T-cell (primary cell): ENCODE results near the gene KSR1. TPM values are rescaled to one million over a fixed set of nuclear protein-coding genes. Genes with fewer than 3 reads are reported as not detected.
A peak's percentile ranks its signal among the peaks of the same experiment; 100 is the strongest.
"Not testable (repeated sequence)": the region's sequence is repeated elsewhere in the genome, so short reads cannot be mapped to it uniquely, and the experiment has no call there.

ENCODE experiments used
- ATAC-seq, 4 experiments: fragments of 200-7000 bp in 3 of 4; fragments of 150-1000 bp in 1 of 4; cut with Tn5 transposase; replicated peaks in 1 of 4; 1 replicate in 3 of 4; 2 replicates in 1 of 4; pipeline ENCODE4 v1.10.0; 2021; ENCODE audit warnings: moderate library complexity in 3 of 4, mild to moderate bottlenecking in 2 of 4, moderate number of reproducible peaks in 1 of 4
- CTCF ChIA-PET, 2 donors: fragments of 300-600 bp; sonication (Branson Sonifier 250); formaldehyde crosslinking; loops; one replicate each; lab custom pipeline; 2022; ENCODE audit warnings: antibody characterized with exemption in 2 of 2; lab: Charles Lee
- POLR2A ChIA-PET, 2 donors: fragments of 300-600 bp; sonication (Branson Sonifier 250); formaldehyde crosslinking; loops; one replicate each; lab custom pipeline; 2022; ENCODE audit warnings: antibody characterized with exemption in 2 of 2; lab: Charles Lee
- DNase-seq, 35 experiments: peaks; one replicate each; pipeline versions ENCODE4 v3.0.0 to v3.0.0-alpha.2; 2013 to 2023
- H3K27ac ChIP-seq: one replicate; pipeline ENCODE4 v1.5.1; 2013; ENCODE audit warnings: low read length
- H3K27me3 ChIP-seq, 2 experiments: replicated peaks in 1 of 2; 1 replicate in 1 of 2; 2 replicates in 1 of 2; pipeline versions ENCODE4 v1.6.1 to v1.7.0; 2013; ENCODE audit warnings: low read length in 1 of 2, mixed read lengths in 1 of 2; ENCODE audit not compliant: control insufficient read depth in 2 of 2, insufficient read depth in 2 of 2; ENCODE audit errors: extremely low read depth in 1 of 2
- H3K36me3 ChIP-seq, 2 donors: 1 replicate in 1 of 2; 2 replicates in 1 of 2; pipeline versions ENCODE4 v1.6.1 to v1.7.0; 2013; ENCODE audit warnings: low read length in 1 of 2; ENCODE audit not compliant: control insufficient read depth in 2 of 2, insufficient read depth in 1 of 2; ENCODE audit errors: extremely low read depth in 1 of 2
- H3K4me1 ChIP-seq, 2 experiments: 1 replicate in 1 of 2; 2 replicates in 1 of 2; pipeline versions ENCODE4 v1.6.1 to v1.7.0; 2013; ENCODE audit warnings: low read length in 2 of 2, mixed read lengths in 1 of 2; ENCODE audit not compliant: insufficient read depth in 2 of 2, control insufficient read depth in 1 of 2; ENCODE audit errors: extremely low read depth in 1 of 2
- H3K4me3 ChIP-seq, 2 donors: 1 replicate in 1 of 2; 2 replicates in 1 of 2; pipeline versions ENCODE4 v1.5.1 to v1.7.0; 2013; ENCODE audit warnings: mild to moderate bottlenecking in 2 of 2, low read length in 1 of 2, moderate library complexity in 1 of 2; ENCODE audit not compliant: control insufficient read depth in 1 of 2; ENCODE audit errors: extremely low read depth in 1 of 2
- H3K9me3 ChIP-seq: 2 replicates; pipeline ENCODE4 v1.7.0; 2013
- H3K27ac Mint-ChIP-seq, 2 donors: one replicate each; pipeline ENCODE4 v1.8.0; 2020 to 2021; ENCODE audit warnings: mild to moderate bottlenecking in 2 of 2, mixed read lengths in 2 of 2
- H3K27me3 Mint-ChIP-seq, 2 donors: one replicate each; pipeline ENCODE4 v1.8.0; 2021 to 2022; ENCODE audit warnings: mixed read lengths in 2 of 2
- H3K36me3 Mint-ChIP-seq: one replicate; pipeline ENCODE4 v1.8.0; 2021; ENCODE audit warnings: mixed read lengths
- H3K4me1 Mint-ChIP-seq, 3 donors: one replicate each; pipeline ENCODE4 v1.8.0; 2020 to 2022; ENCODE audit warnings: mixed read lengths in 3 of 3, mild to moderate bottlenecking in 1 of 3
- H3K4me3 Mint-ChIP-seq, 3 donors: one replicate each; pipeline ENCODE4 v1.8.0; 2020 to 2022; ENCODE audit warnings: mild to moderate bottlenecking in 3 of 3, mixed read lengths in 3 of 3, moderate library complexity in 3 of 3
- H3K9me3 Mint-ChIP-seq, 3 donors: one replicate each; pipeline ENCODE4 v1.8.0; 2020 to 2022; ENCODE audit warnings: mixed read lengths in 3 of 3
- WGBS: methylation state at CpG from one replicate; pipeline ENCODE4 v1.1.5; 2013; ENCODE audit warnings: missing lambda C conversion rate; ENCODE audit not compliant: insufficient coverage; 5-methylcytosine and 5-hydroxymethylcytosine counted together
- total RNA-seq, 35 experiments: library from RNA in 6 of 35; stranded (reverse) in 6 of 35; fragments of 120-200 nt in 1 of 35; gene quantifications; one replicate each; pipeline versions ENCODE4 v1.2.1 to v1.2.4 and lab custom pipeline; 2013 to 2026

KSR1 gene
- total RNA-seq, 5 donors from 2014 or later (not counting 1 experiment from before 2014, with no cell fraction given): 26.8 to 35.8 (median 27.6) TPM

GRCh38 chr17:27463235-27463677, 7.0 kb downstream of the KSR1 start:
- Mint-ChIP-seq H3K9me3 (no peaks in the 10 kb centered on the region), H3K27ac (no peak overlapping the region), H3K27me3 (no peaks in the 10 kb centered on the region), H3K4me1 (peaks cover 33 to 49% (median 43%) of the 10 kb centered on the region in 3 donors), H3K4me3 (no peak overlapping the region), H3K36me3 (no peaks in the 10 kb centered on the region)
- POLR2A ChIA-PET: no interaction called here
- DNase-seq (no peak), ATAC-seq (no peak)
- 95% methylated on average over 4 of the region's 4 CpGs for WGBS
- peaks cover 3 to 24% of the 10 kb centered on the region in 2 experiments for H3K4me1 ChIP-seq
- H3K4me3 ChIP-seq: no peak overlapping the region
- H3K36me3 ChIP-seq: no peaks in the 10 kb centered on the region
- no peaks in the 10 kb centered on the region for H3K9me3 ChIP-seq
- H3K27me3 ChIP-seq: peaks cover 0 to 2% of the 10 kb centered on the region in 2 experiments
- H3K27ac ChIP-seq: no peak overlapping the region
- CTCF ChIA-PET: interaction anchor here in 1 of 2 donors (0.7 kb wide), 1 partner anchor 227 kb away, joined by 5 read pairs; no protein-coding TSS in a partner anchor

GRCh38 chr17:27464019-27464418, 7.8 kb downstream of the KSR1 start:
- H3K27ac ChIP-seq, H3K36me3 Mint-ChIP-seq, H3K36me3 ChIP-seq, DNase-seq, H3K4me3 ChIP-seq, H3K9me3 ChIP-seq, H3K9me3 Mint-ChIP-seq, CTCF ChIA-PET, ATAC-seq, POLR2A ChIA-PET, H3K4me3 Mint-ChIP-seq, H3K27me3 Mint-ChIP-seq, H3K27me3 ChIP-seq: not testable (repeated sequence)
- H3K27ac Mint-ChIP-seq: peak overlapping the region in 1 of 2 donors; percentile 11
- WGBS: 100% methylated on average over 2 of the region's 3 CpGs
- H3K4me1 Mint-ChIP-seq: peaks cover 38 to 49% (median 42%) of the 10 kb centered on the region in 3 donors
- peaks cover 3 to 22% of the 10 kb centered on the region in 2 experiments for H3K4me1 ChIP-seq

- Histone ChIP-seq H3K4me1 (peaks cover 3 to 22% of the 10 kb centered on the region in 2 experiments), H3K4me3 (no peak overlapping the region), H3K36me3 (no peaks in the 10 kb centered on the region), H3K27me3 (no peaks in the 10 kb centered on the region), H3K27ac (no peak overlapping the region), H3K9me3 (no peaks in the 10 kb centered on the region)
- Mint-ChIP-seq H3K4me1 (peaks cover 42 to 52% (median 46%) of the 10 kb centered on the region in 3 donors), H3K9me3 (no peaks in the 10 kb centered on the region), H3K4me3 (no peak overlapping the region), H3K36me3 (no peaks in the 10 kb centered on the region), H3K27ac (peak overlapping the region in 1 of 2 donors; percentile 11), H3K27me3 (no peaks in the 10 kb centered on the region)
- DNase-seq (no peak), ATAC-seq (no peak)
- CTCF ChIA-PET: interaction anchor here in 1 of 2 donors (1.0 kb wide), 1 partner anchor 8 kb away, joined by 4 read pairs; the partner anchor contains the start of gene KSR1
- no CpG with 5 or more reads among the region's 1 CpG for WGBS
- POLR2A ChIA-PET: no interaction called here
These were observed 8.2 kb downstream of the KSR1 start for GRCh38 chr17:27464431-27464830.

- peaks cover 3 to 22% of the 10 kb centered on the region in 2 experiments for H3K4me1 ChIP-seq
- POLR2A ChIA-PET, H3K9me3 ChIP-seq, H3K36me3 Mint-ChIP-seq, H3K9me3 Mint-ChIP-seq, H3K4me3 ChIP-seq, ATAC-seq, H3K27me3 Mint-ChIP-seq, H3K36me3 ChIP-seq, H3K27me3 ChIP-seq, DNase-seq, H3K27ac ChIP-seq: not testable (repeated sequence)
- peak overlapping the region in 1 of 2 donors; percentile 81 for H3K27ac Mint-ChIP-seq
- no CpG with 5 or more reads among the region's 2 CpGs for WGBS
- CTCF ChIA-PET: interaction anchor here (1.1 to 2.0 kb wide), 2 partner anchors 10 to 15 kb away, joined by 3 to 8 read pairs; no protein-coding TSS in a partner anchor
- peaks cover 49 to 57% (median 49%) of the 10 kb centered on the region in 3 donors for H3K4me1 Mint-ChIP-seq
- H3K4me3 Mint-ChIP-seq: peak overlapping the region in 1 of 3 donors; percentile 62
These were observed 9.6 kb downstream of the KSR1 start for GRCh38 chr17:27465875-27466274.

- Histone ChIP-seq H3K27me3 (no peaks in the 10 kb centered on the region), H3K36me3 (no peaks in the 10 kb centered on the region), H3K9me3 (no peaks in the 10 kb centered on the region), H3K27ac (peak overlapping the region; percentile 49), H3K4me1 (peaks cover 3 to 26% of the 10 kb centered on the region in 2 experiments), H3K4me3 (peak overlapping the region in 1 of 2 donors; percentile 9)
- 0% methylated on average over 1 of the region's 3 CpGs for WGBS
- H3K27me3 Mint-ChIP-seq: no peaks in the 10 kb centered on the region
- H3K4me1 Mint-ChIP-seq: peaks cover 54 to 62% (median 54%) of the 10 kb centered on the region in 3 donors
- peak; percentile 44 to 67 (median 55) for ATAC-seq
- H3K4me3 Mint-ChIP-seq: peak overlapping the region; percentile 45 to 62 (median 58)
- DNase-seq: peak in 4 of 35 experiments; percentile 17 to 30 (median 26)
- POLR2A ChIA-PET: interaction anchor here (0.5 kb wide), 2 partner anchors 11 to 21 kb away, joined by 3 read pairs; no protein-coding TSS in a partner anchor
- CTCF ChIA-PET: interaction anchor here (1.0 to 2.0 kb wide), 4 partner anchors 8 to 133 kb away, joined by 3 to 8 read pairs (median 3); partner anchors contain the start of gene KSR1 (in 1 of the 2)
- H3K36me3 Mint-ChIP-seq: no peaks in the 10 kb centered on the region
- H3K27ac Mint-ChIP-seq: peak overlapping the region; percentile 79 to 81
- H3K9me3 Mint-ChIP-seq: no peaks in the 10 kb centered on the region
These were observed 10.1 kb downstream of the KSR1 start for GRCh38 chr17:27466376-27466742.

GRCh38 chr17:27466743-27467375, 10.6 kb downstream of the KSR1 start:
- Mint-ChIP-seq H3K27ac (peak overlapping the region; percentile 79 to 81), H3K27me3 (no peaks in the 10 kb centered on the region), H3K4me3 (peak overlapping the region; percentile 45 to 62 (median 58)), H3K4me1 (peaks cover 56 to 67% (median 59%) of the 10 kb centered on the region in 3 donors), H3K36me3 (no peaks in the 10 kb centered on the region), H3K9me3 (no peaks in the 10 kb centered on the region)
- H3K9me3 ChIP-seq: no peaks in the 10 kb centered on the region
- peaks cover 3 to 30% of the 10 kb centered on the region in 2 experiments for H3K4me1 ChIP-seq
- POLR2A ChIA-PET: interaction anchor here (0.5 to 0.7 kb wide), 3 partner anchors 12 to 173 kb away, joined by 3 to 6 read pairs (median 3); partner anchors contain the start of gene WSB1 (in 1 of the 2)
- no peaks in the 10 kb centered on the region for H3K36me3 ChIP-seq
- H3K27me3 ChIP-seq: no peaks in the 10 kb centered on the region
- ATAC-seq (peak; percentile 69 to 81 (median 72)), DNase-seq (peak in 16 of 35 experiments; percentile 7 to 56 (median 20))
- CTCF ChIA-PET: interaction anchor here (0.5 to 2.0 kb wide), 5 partner anchors 9 to 133 kb away, joined by 3 to 8 read pairs (median 3); partner anchors contain the start of gene KSR1 (in 1 of the 2)
- peak overlapping the region in 1 of 2 donors; percentile 9 for H3K4me3 ChIP-seq
- 16% methylated on average over 7 of the region's 13 CpGs for WGBS
- peak overlapping the region; percentile 49 for H3K27ac ChIP-seq
